K562 (cell line): ENCODE data around the gene IKBKE. TPM values are rescaled to one million over a fixed set of nuclear protein-coding genes. Genes with fewer than 3 reads are reported as not detected.

ENCODE experiments used
- ATAC-seq: fragments of 200-7000 bp; cut with Tn5 transposase; 3 replicates; pipeline ENCODE4 v1.9.1; 2020; ENCODE audit warnings: moderate library complexity
- BruUV-seq: library from RNA; stranded (reverse); fragments of 400-500 nt; replicated peaks from 2 replicates; lab custom pipeline; 2021; lab: Mats Ljungman, UMichigan
- CTCF ChIA-PET: fragments of 300-600 bp; formaldehyde crosslinking; extraction: SDS; loops from one replicate; lab custom pipeline; 2021; ENCODE audit warnings: low intra/inter-chr PET ratio; lab: Yijun Ruan, JAX
- POLR2A ChIA-PET: fragments of 300-600, 350-650 bp; sonication (Branson Sonifier 250); formaldehyde crosslinking; extraction: SDS; loops from one replicate; lab custom pipeline; 2021; ENCODE audit warnings: antibody characterized with exemption, inconsistent platforms; lab: Yijun Ruan, JAX
- DNase-seq, 4 experiments: peaks; one replicate each; pipeline versions ENCODE4 v3.0.0 to v3.0.0-alpha.2; 2011 to 2018; ENCODE audit warnings: low spot score in 3 of 4, mixed read lengths in 3 of 4; ENCODE audit errors: extremely low read depth in 1 of 4
- FAIRE-seq: peaks from 2 replicates; lab custom pipeline; 2011; peaks lifted over from hg19 to GRCh38; lab: Jason Lieb, UNC
- H2AFZ ChIP-seq: 2 replicates; pipeline ENCODE4 v1.6.0; 2011; ENCODE audit warnings: low read depth, low read length, control low read depth, inconsistent platforms
- H3K27ac ChIP-seq: fragments of 200-600 bp; 3 replicates; pipeline ENCODE4 v1.8.0; 2011; ENCODE audit warnings: low read depth, mild to moderate bottlenecking, control low read depth, inconsistent platforms, low read length, moderate library complexity, mixed read lengths; ENCODE audit errors: extremely low read depth
- H3K27me3 ChIP-seq, 2 experiments: fragments of 300-600 bp in 1 of 2; 2 replicates in 1 of 2; 3 replicates in 1 of 2; pipeline versions ENCODE4 v1.6.0 to v1.8.0; 2011; ENCODE audit warnings: inconsistent platforms in 2 of 2, low read length in 2 of 2, mild to moderate bottlenecking in 1 of 2, mixed read lengths in 1 of 2, moderate library complexity in 1 of 2; ENCODE audit not compliant: control insufficient read depth in 2 of 2, insufficient read depth in 2 of 2
- H3K36me3 ChIP-seq: fragments of 300-600 bp; 3 replicates; pipeline ENCODE4 v1.8.0; 2011; ENCODE audit warnings: mild to moderate bottlenecking, low read length, inconsistent platforms; ENCODE audit not compliant: control insufficient read depth, insufficient read depth
- H3K4me1 ChIP-seq, 2 experiments: fragments of 200-600 bp in 1 of 2; replicated peaks in 1 of 2; 2 replicates in 1 of 2; 3 replicates in 1 of 2; pipeline versions ENCODE4 v1.5.1 to v1.8.0; 2011; ENCODE audit warnings: inconsistent platforms in 2 of 2, low read length in 2 of 2, mild to moderate bottlenecking in 1 of 2, mixed read lengths in 1 of 2, moderate library complexity in 1 of 2; ENCODE audit not compliant: control insufficient read depth in 2 of 2, insufficient read depth in 2 of 2
- H3K4me2 ChIP-seq: 2 replicates; pipeline ENCODE4 v1.6.1; 2011; ENCODE audit warnings: low read length, control low read depth, inconsistent platforms, mixed read lengths; ENCODE audit not compliant: insufficient read depth
- H3K4me3 ChIP-seq: fragments of 200-600 bp; sonication (generic), shearing (Covaris generic); 2 replicates; pipeline ENCODE4 v1.5.1; 2016; ENCODE audit warnings: control low read depth, inconsistent platforms
- H3K79me2 ChIP-seq: fragments of 200-600 bp; 3 replicates; pipeline ENCODE4 v1.8.0; 2011; ENCODE audit warnings: low read length, inconsistent platforms; ENCODE audit not compliant: control insufficient read depth, insufficient read depth
- H3K9ac ChIP-seq, 2 experiments: 2 replicates each; pipeline versions ENCODE4 v1.6.0 to v1.6.1; 2011; ENCODE audit warnings: low read depth in 2 of 2, low read length in 2 of 2, control low read depth in 1 of 2, inconsistent platforms in 1 of 2, mild to moderate bottlenecking in 1 of 2, mixed read lengths in 1 of 2; ENCODE audit not compliant: insufficient read depth in 1 of 2
- H3K9me1 ChIP-seq: one replicate; pipeline ENCODE4 v1.6.0; 2011; ENCODE audit warnings: inconsistent platforms, mild to moderate bottlenecking, low read length, moderate library complexity; ENCODE audit not compliant: control insufficient read depth, insufficient read depth
- H3K9me3 ChIP-seq: replicated peaks from 2 replicates; pipeline ENCODE4 v1.5.1; 2011; ENCODE audit warnings: low read depth, low read length, inconsistent platforms; ENCODE audit not compliant: control insufficient read depth, insufficient read depth
- H4K20me1 ChIP-seq: replicated peaks from 2 replicates; pipeline ENCODE4 v1.6.1; 2011; ENCODE audit warnings: low read length, inconsistent platforms, mixed read lengths; ENCODE audit not compliant: control insufficient read depth, insufficient read depth
- CREBBP ChIP-seq: IDR thresholded peaks from one replicate; pipeline ENCODE4 v1.6.1; 2012; ENCODE audit warnings: low read depth, mild to moderate bottlenecking, control low read depth, inconsistent platforms, low read length
- DPF2 ChIP-seq: fragments of 450-650 bp; IDR thresholded peaks from 2 replicates; pipeline ENCODE4 v1.6.1; 2016
- FOSL1 ChIP-seq: fragments of 200-800 bp; sonication (Bioruptor generic); conservative IDR thresholded peaks from 2 replicates; pipeline ENCODE4 v1.6.1; 2016; ENCODE audit warnings: missing genetic modification characterization, missing compliant biosample characterization
- HNRNPL ChIP-seq: fragments of 200-400 bp; formaldehyde crosslinking; IDR thresholded peaks from 2 replicates; pipeline ENCODE4 v1.6.1; 2017; ENCODE audit warnings: low read depth, mild to moderate bottlenecking, low read length
- ZBTB40 ChIP-seq, 2 experiments: fragments of 450-650 bp in 1 of 2; sonication (generic) in 1 of 2; formaldehyde crosslinking in 1 of 2; IDR thresholded peaks; 2 replicates each; pipeline versions ENCODE4 v1.7.1 to v1.9.0; 2016 to 2022; ENCODE audit warnings: inconsistent platforms in 1 of 2, mild to moderate bottlenecking in 1 of 2, missing genetic modification reagents in 1 of 2
- ZNF398 ChIP-seq: fragments of 250-450 bp; sonication (Bioruptor Pico); IDR thresholded peaks from 2 replicates; pipeline ENCODE4 v1.8.0; 2021; ENCODE audit warnings: moderate library complexity, mild to moderate bottlenecking, inconsistent platforms
- ZNF740 ChIP-seq, 3 experiments: fragments of 200-800 bp in 1 of 3; sonication (Bioruptor generic) in 1 of 3; sonication (generic) in 1 of 3; formaldehyde crosslinking in 1 of 3; IDR thresholded peaks; 2 replicates each; pipeline versions ENCODE4 v1.6.1 to v1.8.0; 2016 to 2022; ENCODE audit warnings: mild to moderate bottlenecking in 2 of 3, missing compliant biosample characterization in 2 of 3, missing genetic modification characterization in 2 of 3, missing genetic modification reagents in 1 of 3
- WGBS: fragments of 100-300 bp; shearing (Covaris generic); methylation state at CpG from one replicate; pipeline ENCODE4 v1.1.6; 2016; ENCODE audit warnings: low coverage, mixed read lengths; ENCODE audit not compliant: insufficient coverage; ENCODE audit errors: missing lambda C conversion rate; 5-methylcytosine and 5-hydroxymethylcytosine counted together
- in situ Hi-C: fragments of 300-500 bp; cut with MboI; formaldehyde crosslinking; loops from 4 replicates; pipeline ENCODE4 v1.15.0; 2018; ENCODE audit warnings: inconsistent platforms, mixed read lengths
- intact Hi-C: fragments of 100-400 bp; cut with micrococcal nuclease; formaldehyde crosslinking; loops from 2 replicates; pipeline ENCODE4 v1.14.2; 2022
- polyA plus RNA-seq, 8 experiments: library from polyadenylated mRNA; depleted of rRNA in 4 of 8; stranded (reverse) in 5 of 8; unstranded in 3 of 8; fragments of >200 nt; fragmentation: Nextera tagmentation in 2 of 8; fragmentation: Illumina TruSeq in 1 of 8; extraction: Ambion mirVana in 2 of 8; extraction: Trizol in 1 of 8; gene quantifications; 2 replicates each; pipeline versions ENCODE4 v1.2.1 to v1.2.3, GENCODE V29; 2011 to 2014; ENCODE audit warnings: inconsistent platforms in 1 of 8, missing spikeins in 1 of 8
- total RNA-seq, 7 experiments: library from RNA; depleted of rRNA in 6 of 7; stranded (reverse); fragments of >200 nt in 6 of 7; fragmentation: Illumina TruSeq in 2 of 7; extraction: Trizol in 2 of 7; gene quantifications; 2 replicates each; pipeline versions ENCODE4 v1.2.1 to v1.2.3, GENCODE V29; 2011 to 2021; ENCODE audit warnings: low replicate concordance in 1 of 7

The IKBKE gene
- total and polyA plus RNA-seq, 9 of the 15 experiments (the other 6 are each of a cell fraction or from before 2014, with no cell fraction given): 2.3 to 9.0 (median 4.8) TPM

DNA sequence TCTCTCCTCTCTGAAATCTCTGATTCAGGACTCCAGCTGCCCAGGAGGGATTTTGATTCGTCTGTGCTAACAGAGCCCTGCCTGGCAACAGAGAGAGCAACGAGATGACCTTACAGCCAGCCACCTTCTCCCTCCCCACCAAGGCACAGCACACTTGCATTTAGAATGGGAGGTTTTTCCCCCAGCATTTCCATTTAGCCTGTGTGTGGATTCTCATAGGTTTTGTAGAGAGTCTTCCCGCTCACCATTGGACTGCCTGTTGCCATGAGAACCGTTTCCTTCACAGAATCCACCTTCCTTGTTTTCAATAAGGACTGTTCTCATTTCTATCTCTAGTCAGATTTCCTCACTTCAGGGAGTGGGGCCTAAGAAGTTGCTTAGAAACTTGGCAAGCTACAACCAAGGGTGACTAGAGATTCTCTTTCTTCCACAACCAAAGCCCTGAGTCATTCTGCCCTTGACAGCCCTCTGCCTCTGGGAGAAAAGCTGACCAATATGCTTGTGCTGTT, 5.8 kb upstream of the IKBKE start (continued):
- TF ChIP-seq DPF2 (peak; percentile 50; the same call in 1 of the 2 replicates), FOSL1 (tag) (0 out of 2 replicates have a peak, but pooled peaks have one; percentile 37), ZNF398 (CRISPR knock-in tag) (no peak)

DNA sequence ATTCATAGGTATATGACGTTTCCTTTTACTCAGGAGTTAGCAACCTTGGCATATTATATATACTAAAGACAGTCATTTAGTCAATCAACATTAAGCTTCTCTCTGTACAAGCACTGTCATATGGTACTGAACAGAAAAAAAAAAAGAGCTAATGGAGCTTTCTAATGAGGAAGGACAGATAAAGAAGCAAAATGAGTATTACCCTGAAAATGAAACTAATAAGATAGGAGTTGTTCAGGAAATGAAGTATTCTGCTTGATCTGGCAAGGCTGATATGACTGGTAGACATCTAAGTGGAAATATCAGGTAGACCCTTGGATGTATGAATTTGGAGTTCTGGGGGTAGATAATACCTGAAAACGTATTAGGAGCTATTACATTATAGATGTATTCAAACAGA, 4.3 kb upstream of the IKBKE start:
- POLR2A ChIA-PET: interaction anchor here (0.6 to 1.2 kb wide), 4 partner anchors 20 to 452 kb away, joined by 3 to 4 read pairs (median 3); no protein-coding TSS in a partner anchor
- Histone ChIP-seq H3K27me3 (peaks cover 0 to 4% of the 10 kb centered on the region in 2 experiments; a peak in 2 of 5 replicates), H2AFZ (no peak overlapping the region), H3K9me3 (no peaks in the 10 kb centered on the region), H3K9ac (no peak overlapping the region), H3K4me1 (peaks cover 28% of the 10 kb centered on the region in 2 experiments), H3K9me1 (no peaks in the 10 kb centered on the region), H3K4me3 (no peak overlapping the region), H3K36me3 (peaks cover 7% of the 10 kb centered on the region; the same call in 1 of the 3 replicates), H3K79me2 (no peaks in the 10 kb centered on the region), H4K20me1 (no peaks in the 10 kb centered on the region), H3K4me2 (no peak overlapping the region), H3K27ac (no peak overlapping the region)
- WGBS: 12% methylated on average over 2 of the region's 2 CpGs
- ATAC-seq (no peak), DNase-seq (no peak), FAIRE-seq (no peak)
- no TSS peak for BruUV-seq
- intact Hi-C loops: no loop called here
- in situ Hi-C loops: no loop called here
- CTCF ChIA-PET: no interaction called here
- no peak for TF ChIP-seq ZBTB40 (IDR thresholded peaks at IDR 0.05)
- no peak for TF ChIP-seq ZBTB40 (CRISPR knock-in tag; IDR thresholded peaks at IDR 0.05)
- no peak for TF ChIP-seq ZNF740 (CRISPR knock-in tag; IDR thresholded peaks at IDR 0.05)
- TF ChIP-seq ZNF740 (tag; IDR thresholded peaks at IDR 0.05): no peak
- TF ChIP-seq HNRNPL: no peak
- no peak for TF ChIP-seq CREBBP
